SIG-M5 treated with dmso at 0.1 percent for 504 hours (cell line): ENCODE results near the gene DIP2B.
A peak's percentile ranks its signal among the peaks of the same experiment; 100 is the strongest.
"Not testable (repeated sequence)": the region's sequence is repeated elsewhere in the genome, so short reads cannot be mapped to it uniquely, and the experiment has no call there.

Experiments used
- DNase-seq: peaks from one replicate; lab custom pipeline; 2025; ENCODE audit not compliant: unreplicated experiment; lab: John Stamatoyannopoulos, UW

The DIP2B gene

DNA sequence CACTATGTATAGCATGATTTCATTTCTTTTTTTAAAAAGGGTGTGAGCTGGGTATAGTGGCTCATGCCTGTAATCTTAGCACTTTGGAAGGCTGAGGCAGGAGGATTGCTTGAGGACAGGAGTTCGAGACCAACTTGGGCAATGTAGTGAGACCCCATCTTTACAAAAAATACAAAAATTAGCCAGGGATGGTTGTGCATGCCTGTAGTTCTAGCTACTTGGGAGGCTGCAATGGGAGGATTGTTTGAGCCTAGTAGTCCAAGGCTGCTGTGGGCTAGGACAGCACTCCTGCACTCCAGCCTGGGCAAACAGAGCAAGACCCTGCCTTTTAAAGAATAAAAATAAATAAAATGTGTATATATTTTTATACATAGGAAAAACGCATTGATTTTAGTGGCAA is 43.0 kb downstream of the DIP2B start:
- no peak for DNase-seq

DNA sequence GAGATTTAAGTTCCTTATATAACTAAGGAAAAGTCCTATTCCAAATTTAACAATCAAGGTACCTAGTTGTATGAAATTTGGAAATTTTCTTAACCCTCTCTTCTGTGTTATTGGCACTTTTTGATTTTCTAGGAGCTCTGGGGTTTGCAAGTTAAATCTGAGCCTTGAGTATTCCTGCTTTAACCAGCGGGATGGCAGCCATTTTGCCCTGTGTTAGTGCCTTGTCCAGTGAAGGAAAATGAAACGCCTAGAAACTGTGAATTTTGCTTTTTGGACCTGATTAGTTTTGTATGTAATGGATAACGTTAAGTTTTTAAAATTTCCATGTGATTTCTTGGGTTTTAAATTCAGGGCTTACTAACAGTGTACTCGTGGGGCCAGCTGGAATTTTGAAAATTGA is 45.1 kb downstream of the DIP2B start:
- no peak for DNase-seq

GRCh38 chr12:50550530-50551223 is 45.9 kb downstream of the DIP2B start:
- DNase-seq: peak; percentile 62

GRCh38 chr12:50551866-50552265 is 47.1 kb downstream of the DIP2B start:
- DNase-seq: peak; percentile 63

DNA sequence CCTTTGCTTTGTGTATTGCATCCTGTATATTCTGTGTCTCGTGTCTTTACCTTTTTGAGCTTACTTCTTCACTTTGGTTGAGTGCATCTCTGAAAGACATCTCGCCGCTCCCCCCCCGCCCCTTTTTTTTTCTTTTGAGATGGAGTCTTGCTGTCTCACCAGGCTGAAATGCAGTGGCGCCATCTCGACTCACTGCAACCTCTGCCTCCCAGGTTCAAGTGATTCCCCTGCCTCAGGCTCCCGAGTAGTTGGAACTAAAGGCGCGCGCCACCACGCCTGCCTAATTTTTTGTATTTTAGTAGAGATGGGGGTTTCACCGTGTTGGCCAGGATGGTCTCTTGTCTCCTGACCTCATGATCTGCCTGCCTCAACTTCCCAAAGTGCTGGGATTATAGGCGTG is 49.9 kb downstream of the DIP2B start:
- DNase-seq: no peak

GRCh38 chr12:50555471-50555885 is 50.7 kb downstream of the DIP2B start:
- DNase-seq: no peak

- DNase-seq: no peak
These were observed 51.5 kb downstream of the DIP2B start for GRCh38 chr12:50556273-50556672.

- DNase-seq: not testable (repeated sequence)
These were observed 52.0 kb downstream of the DIP2B start for GRCh38 chr12:50556796-50557195.

GRCh38 chr12:50557421-50557820 is 52.6 kb downstream of the DIP2B start:
- no peak for DNase-seq

DNA sequence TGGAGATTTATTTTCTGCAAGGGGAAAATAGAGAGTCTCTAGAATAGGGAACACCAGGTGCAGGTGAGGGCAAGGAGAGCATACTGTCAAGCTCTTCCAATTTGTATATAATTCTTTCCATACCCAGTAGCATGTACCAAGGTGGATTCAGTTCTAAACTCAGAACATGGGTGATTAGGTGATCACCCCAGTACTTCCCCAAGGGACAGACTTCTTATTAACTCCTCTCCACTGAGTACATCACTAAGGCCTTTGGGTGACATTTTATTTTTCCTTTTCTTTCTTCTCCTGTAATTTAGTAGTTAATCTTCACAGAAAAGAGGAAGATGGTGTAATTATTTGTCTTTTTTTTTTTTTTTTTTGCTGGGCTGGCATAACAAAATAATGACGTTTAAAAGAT is 54.2 kb downstream of the DIP2B start:
- no peak for DNase-seq

DNA sequence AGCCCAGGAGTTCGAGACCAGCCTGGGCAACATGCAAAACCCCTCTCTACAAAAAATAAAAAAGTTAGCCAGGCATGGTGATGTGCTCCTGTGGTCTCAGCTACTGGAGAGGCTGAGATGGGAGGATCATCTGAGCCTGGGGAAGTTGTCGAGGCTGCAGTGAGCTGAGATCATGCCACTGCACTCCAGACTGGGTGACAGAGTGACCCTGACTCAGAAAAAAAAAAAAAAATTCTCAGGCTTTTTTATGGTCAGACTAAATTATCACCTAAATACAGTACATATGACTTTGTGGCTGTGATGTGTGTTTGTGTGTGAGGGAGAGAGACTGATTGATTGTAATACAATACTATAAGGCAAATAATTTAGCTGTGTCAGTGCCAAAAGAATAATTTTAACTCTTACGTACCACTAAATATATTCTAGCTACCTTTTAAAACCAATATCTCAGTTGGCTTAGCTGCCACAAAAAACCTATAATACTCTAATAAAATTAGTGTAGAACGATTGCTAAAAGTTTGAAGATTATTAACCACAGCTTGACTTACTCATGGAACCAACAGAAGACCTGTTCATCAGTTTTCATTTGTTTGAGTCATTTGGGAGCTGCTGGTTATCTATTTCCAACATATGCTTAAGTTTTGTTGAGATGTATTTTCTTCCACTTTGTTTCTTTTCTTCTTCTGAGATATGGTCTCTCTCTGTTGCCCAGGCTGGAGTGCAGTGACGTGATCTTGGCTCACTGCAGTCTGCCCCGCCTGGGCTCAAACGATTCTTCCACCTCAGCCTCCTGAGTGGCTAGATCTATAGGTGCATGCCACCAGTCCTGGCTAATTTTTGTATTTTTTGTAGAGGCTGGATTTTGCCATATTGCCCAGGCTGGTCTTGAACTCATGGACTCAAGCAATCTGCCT is 58.0 kb downstream of the DIP2B start:
- DNase-seq: no peak

GRCh38 chr12:50563434-50563787 is 58.6 kb downstream of the DIP2B start:
- no peak for DNase-seq

DNA sequence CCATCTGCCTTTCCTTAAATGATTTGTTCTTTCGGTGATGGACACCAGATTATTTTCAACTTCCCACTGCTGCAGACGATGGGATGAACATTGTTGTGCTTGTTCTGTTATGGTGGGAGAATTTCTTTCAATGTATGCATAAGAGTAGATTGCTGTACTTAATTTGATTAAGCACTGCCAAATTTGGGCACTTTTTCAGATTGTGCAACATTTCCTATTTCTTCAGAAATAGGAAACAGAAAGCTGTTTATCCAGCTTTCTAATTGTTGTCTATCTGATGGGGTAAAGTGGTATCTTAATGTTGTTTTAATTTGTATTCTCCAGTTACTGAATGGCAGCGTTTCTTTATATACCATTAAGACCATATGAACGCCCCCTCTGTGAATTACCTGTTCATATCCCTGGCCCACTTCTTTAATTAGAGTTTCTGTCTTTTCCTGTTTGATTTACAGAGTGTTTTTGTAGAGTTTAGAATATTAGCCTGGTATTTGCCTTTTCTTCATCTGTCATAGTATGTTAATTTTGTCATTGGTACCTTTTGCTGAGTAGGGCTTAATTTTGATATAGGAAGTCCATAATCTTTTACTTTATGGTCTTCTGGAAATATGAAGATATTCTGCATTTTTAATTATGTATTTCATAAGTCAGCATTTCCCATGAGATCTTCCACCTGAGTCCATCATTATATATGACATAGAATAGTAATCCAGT is 59.6 kb downstream of the DIP2B start:
- DNase-seq: no peak

GRCh38 chr12:50564948-50565297 is 60.1 kb downstream of the DIP2B start:
- DNase-seq: no peak

GRCh38 chr12:50566066-50566465 is 61.3 kb downstream of the DIP2B start:
- DNase-seq: no peak

GRCh38 chr12:50567926-50568325 is 63.1 kb downstream of the DIP2B start:
- no peak for DNase-seq

DNA sequence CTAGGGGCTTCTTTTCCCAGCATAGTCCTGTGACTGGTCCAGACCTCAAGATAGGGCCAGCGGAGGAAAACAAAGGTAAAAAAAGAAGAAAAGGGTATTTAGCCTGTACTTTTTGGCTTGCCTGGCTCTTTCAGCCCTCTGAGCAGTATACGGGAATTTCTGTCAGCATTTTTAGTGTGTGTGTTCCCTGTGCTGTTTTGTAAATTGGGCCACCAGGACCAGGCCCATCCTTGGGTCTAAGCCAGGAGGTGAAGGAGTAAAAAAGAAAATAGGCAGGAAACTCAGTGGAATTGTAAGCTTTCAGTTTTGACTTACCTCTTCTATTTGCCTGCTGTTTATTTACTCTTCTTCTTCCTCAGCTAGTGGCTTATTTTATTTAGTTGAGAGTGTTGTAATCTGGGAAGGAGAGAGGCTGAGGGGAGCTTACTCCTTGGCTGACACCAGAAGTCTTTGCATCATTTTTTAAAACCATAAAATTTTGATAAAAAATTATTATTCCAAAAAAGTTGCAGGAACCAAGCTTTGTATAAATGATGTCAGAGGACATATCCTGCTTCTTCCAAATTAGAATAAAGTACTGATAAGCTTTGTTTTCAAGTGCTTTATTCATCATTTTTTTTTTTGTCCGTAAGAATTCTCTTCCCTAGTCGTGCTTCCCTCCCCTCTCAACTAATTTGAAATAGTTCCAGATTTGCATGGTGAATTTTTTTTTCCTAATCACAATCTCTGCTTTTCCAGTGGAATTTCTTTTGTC is 63.7 kb downstream of the DIP2B start:
- DNase-seq: no peak

- no peak for DNase-seq
These were observed 64.5 kb downstream of the DIP2B start for GRCh38 chr12:50569321-50569720.

GRCh38 chr12:50569876-50570275 is 65.1 kb downstream of the DIP2B start:
- DNase-seq: no peak

DNA sequence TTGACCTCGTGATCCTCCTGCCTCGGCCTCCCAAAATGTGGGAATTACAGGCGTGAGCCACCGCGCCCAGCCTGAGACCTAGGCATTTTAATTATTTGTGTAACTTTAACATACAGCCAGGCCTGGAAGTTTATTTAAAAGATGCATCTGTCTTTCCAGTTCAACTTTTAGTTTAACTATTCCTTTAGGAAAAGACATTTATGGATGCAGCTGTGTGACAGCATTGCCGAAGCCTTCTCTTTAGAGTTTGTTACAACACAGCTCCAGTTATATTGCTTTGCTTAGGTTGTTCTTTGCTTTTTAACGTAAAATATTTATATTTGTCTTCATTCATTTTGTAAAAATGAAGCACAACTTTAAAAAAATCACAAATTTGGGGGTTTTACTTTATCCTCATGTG is 67.0 kb downstream of the DIP2B start:
- DNase-seq: no peak

DNA sequence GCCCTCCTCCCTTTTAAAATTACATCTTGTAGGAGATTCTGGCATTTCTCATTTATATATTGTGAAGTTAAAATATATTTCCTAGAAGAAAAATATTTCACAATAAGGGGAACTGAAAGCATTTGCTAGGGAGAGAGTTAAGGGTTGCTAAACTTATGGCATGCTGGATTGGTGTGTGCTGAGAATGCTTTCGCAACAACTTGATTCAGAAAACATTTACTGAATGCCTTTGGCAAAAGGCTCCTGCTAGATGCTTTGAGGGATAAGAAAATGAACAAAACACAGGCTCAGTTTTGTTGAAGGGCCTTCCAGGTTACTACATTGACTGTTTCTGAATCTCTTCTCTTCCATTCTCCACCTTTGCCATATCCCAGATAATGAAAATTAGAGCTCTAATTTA is 67.5 kb downstream of the DIP2B start:
- peak; percentile 99 for DNase-seq
